Measurements from ENCODE around the gene C1QTNF9B.

- TF ChIP-seq EZH2phosphoT487 (IDR thresholded peaks at IDR 0.05; ENCODE audit: borderline replicate concordance, low read depth, low read length) (no peak), CTCF (conservative IDR thresholded peaks at IDR 0.05; ENCODE audit: low read length) (peak; percentile 70)
Measured at GRCh38 chr13:23876265-23876664, 21.0 kb downstream of the C1QTNF9B start.

All from OCI-LY7 (cell line).